ENCODE measurements around the gene EZR. TPM values are rescaled to one million over a fixed set of nuclear protein-coding genes. Genes with fewer than 3 reads are reported as not detected.

Gene EZR
- total RNA-seq, 2 donors from 2014 or later = 118 to 222 TPM

DNA sequence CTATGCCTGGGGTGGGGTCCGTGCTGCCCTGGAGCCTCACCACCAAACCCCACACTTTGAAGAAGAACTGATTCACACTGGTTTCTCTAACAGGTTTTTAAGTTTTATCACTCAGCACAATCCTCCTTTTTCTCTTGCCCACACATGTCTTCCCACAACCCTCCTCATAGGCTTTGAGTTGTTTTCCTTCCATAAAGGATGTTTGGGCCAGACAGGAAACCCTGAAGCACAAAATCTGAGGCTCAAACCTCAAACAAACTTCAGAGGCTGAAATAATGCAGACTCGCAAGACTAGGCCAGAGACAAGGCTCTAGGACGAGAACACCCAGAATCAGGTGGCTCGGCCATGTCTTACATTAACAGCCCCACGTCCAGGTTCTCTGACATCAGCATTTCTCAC, 35.3 kb downstream of the EZR start:
- WGBS = 76% methylated on average over 5 of the region's 5 CpGs
- Histone ChIP-seq H3K9me3 (no peaks in the 10 kb centered on the region), H3K27ac (peak overlapping the region in 1 of 2 donors; percentile 88), H3K4me1 (replicated peaks) (peaks cover 10% of the 10 kb centered on the region), H3K4me3 (no peak overlapping the region), H3K36me3 (peaks cover 9 to 16% of the 10 kb centered on the region in 2 donors), H3K27me3 (replicated peaks; ENCODE audit: insufficient read depth) (no peaks in the 10 kb centered on the region)
- TF ChIP-seq, protein P1, sequence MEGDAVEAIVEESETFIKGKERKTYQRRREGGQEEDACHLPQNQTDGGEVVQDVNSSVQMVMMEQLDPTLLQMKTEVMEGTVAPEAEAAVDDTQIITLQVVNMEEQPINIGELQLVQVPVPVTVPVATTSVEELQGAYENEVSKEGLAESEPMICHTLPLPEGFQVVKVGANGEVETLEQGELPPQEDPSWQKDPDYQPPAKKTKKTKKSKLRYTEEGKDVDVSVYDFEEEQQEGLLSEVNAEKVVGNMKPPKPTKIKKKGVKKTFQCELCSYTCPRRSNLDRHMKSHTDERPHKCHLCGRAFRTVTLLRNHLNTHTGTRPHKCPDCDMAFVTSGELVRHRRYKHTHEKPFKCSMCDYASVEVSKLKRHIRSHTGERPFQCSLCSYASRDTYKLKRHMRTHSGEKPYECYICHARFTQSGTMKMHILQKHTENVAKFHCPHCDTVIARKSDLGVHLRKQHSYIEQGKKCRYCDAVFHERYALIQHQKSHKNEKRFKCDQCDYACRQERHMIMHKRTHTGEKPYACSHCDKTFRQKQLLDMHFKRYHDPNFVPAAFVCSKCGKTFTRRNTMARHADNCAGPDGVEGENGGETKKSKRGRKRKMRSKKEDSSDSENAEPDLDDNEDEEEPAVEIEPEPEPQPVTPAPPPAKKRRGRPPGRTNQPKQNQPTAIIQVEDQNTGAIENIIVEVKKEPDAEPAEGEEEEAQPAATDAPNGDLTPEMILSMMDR (IDR thresholded peaks at IDR 0.05) = no peak
- no peak for TF ChIP-seq POLR2A (IDR thresholded peaks at IDR 0.05)
- TF ChIP-seq POLR2AphosphoS5 (IDR thresholded peaks at IDR 0.05) = no peak
- DNase-seq (ENCODE audit: low spot score) = no peak
- intact Hi-C loops (cut with DNase I) = no loop called here

GRCh38 chr6:158783167-158783450, 36.1 kb downstream of the EZR start:
- Histone ChIP-seq H3K4me3 (no peak overlapping the region), H3K27ac (peak overlapping the region; percentile 87 to 88), H3K27me3 (replicated peaks; ENCODE audit: insufficient read depth) (no peaks in the 10 kb centered on the region), H3K9me3 (no peaks in the 10 kb centered on the region), H3K36me3 (peaks cover 9 to 16% of the 10 kb centered on the region in 2 donors), H3K4me1 (replicated peaks) (peaks cover 10% of the 10 kb centered on the region)
- WGBS = 65% methylated on average over 4 of the region's 4 CpGs
- no peak for TF ChIP-seq POLR2AphosphoS5 (IDR thresholded peaks at IDR 0.05)
- TF ChIP-seq, protein P1 (IDR thresholded peaks at IDR 0.05) = no peak
- no peak for TF ChIP-seq POLR2A (IDR thresholded peaks at IDR 0.05)
- intact Hi-C loops (cut with DNase I) = no loop called here
- no peak for DNase-seq (ENCODE audit: low spot score)

GRCh38 chr6:158782432-158783166, 36.6 kb downstream of the EZR start:
- TF ChIP-seq, protein P1 (IDR thresholded peaks at IDR 0.05) = no peak
- TF ChIP-seq POLR2A (IDR thresholded peaks at IDR 0.05) (no peak), POLR2AphosphoS5 (IDR thresholded peaks at IDR 0.05) (no peak)
- intact Hi-C loops (cut with DNase I) = no loop called here
- peaks cover 9 to 16% of the 10 kb centered on the region in 2 donors for H3K36me3 ChIP-seq
- DNase-seq (ENCODE audit: low spot score) = no peak
- H3K27ac ChIP-seq = peak overlapping the region; percentile 87 to 88
- H3K27me3 ChIP-seq (replicated peaks; ENCODE audit: insufficient read depth) = no peaks in the 10 kb centered on the region
- H3K4me3 ChIP-seq = no peak overlapping the region
- 68% methylated on average over 11 of the region's 11 CpGs for WGBS
- peaks cover 10% of the 10 kb centered on the region for H3K4me1 ChIP-seq (replicated peaks)
- H3K9me3 ChIP-seq = no peaks in the 10 kb centered on the region

DNA sequence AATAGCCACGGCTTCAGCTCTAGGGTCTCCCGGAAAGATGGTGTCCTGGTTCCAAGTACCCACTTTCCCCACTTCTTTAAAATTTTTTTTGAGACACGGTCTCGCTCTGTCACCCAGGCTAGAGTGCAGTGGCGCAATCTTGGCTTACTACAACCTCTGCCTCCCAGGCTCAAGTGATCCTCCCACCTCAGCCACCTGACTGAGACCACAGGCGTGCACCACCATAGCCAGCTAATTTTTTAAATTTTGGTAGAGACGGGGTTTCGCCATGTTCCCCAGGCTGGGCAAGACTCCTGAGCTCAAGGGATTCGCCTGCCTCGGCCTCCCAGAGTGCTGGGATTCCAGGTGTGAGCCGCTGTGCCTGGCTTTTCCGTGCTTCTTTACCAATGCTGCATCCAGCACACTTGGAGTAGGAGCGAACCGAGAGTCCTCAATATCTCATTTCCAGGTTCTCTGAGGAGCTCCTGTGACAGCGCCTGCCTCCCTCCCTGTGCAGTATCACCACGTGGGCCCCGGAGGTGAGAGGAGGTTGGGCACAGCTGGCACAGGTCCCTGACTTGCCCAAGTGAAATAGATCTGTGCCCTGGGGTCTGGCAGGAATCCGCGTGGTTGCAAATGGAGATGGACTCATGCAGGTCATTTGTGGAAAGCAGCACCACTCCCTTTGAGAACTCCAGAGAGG, 37.3 kb downstream of the EZR start:
- TF ChIP-seq POLR2AphosphoS5 (IDR thresholded peaks at IDR 0.05) (no peak), POLR2A (IDR thresholded peaks at IDR 0.05) (no peak)
- TF ChIP-seq, protein P1 (IDR thresholded peaks at IDR 0.05) = no peak
- H3K4me3 ChIP-seq = no peak overlapping the region
- DNase-seq (ENCODE audit: low spot score) = no peak
- no peaks in the 10 kb centered on the region for H3K27me3 ChIP-seq (replicated peaks; ENCODE audit: insufficient read depth)
- peaks cover 9 to 16% of the 10 kb centered on the region in 2 donors for H3K36me3 ChIP-seq
- 65% methylated on average over 19 of the region's 19 CpGs for WGBS
- peak overlapping the region; percentile 87 to 88 for H3K27ac ChIP-seq
- H3K4me1 ChIP-seq (replicated peaks) = peaks cover 10% of the 10 kb centered on the region
- H3K9me3 ChIP-seq = no peaks in the 10 kb centered on the region
- intact Hi-C loops (cut with DNase I) = no loop called here
